ENCODE results near the gene XDH.

Gene XDH

GRCh38 chr2:31348618-31349017 is 65.9 kb downstream of the XDH start:
- H2AFZ ChIP-seq (ENCODE audit: low read depth, low read length) = no peak overlapping the region
- H3K9me3 ChIP-seq (ENCODE audit: low read length) = no peaks in the 10 kb centered on the region
- no peaks in the 10 kb centered on the region for H3K27me3 ChIP-seq (ENCODE audit: insufficient read depth, low read length)
- H3K4me3 ChIP-seq (ENCODE audit: low read length) = no peak overlapping the region
- peaks cover 4% of the 10 kb centered on the region for H3K4me1 ChIP-seq (ENCODE audit: insufficient read depth, low read length)
- H3K36me3 ChIP-seq (ENCODE audit: insufficient read depth, low read length) = no peaks in the 10 kb centered on the region

GRCh38 chr2:31347750-31348149 is 66.8 kb downstream of the XDH start:
- H2AFZ ChIP-seq (ENCODE audit: low read depth, low read length) = no peak overlapping the region
- H3K4me3 ChIP-seq (ENCODE audit: low read length) = no peak overlapping the region
- H3K9me3 ChIP-seq (ENCODE audit: low read length) = no peaks in the 10 kb centered on the region

GRCh38 chr2:31347319-31347718 is 67.2 kb downstream of the XDH start:
- H3K9me3 ChIP-seq (ENCODE audit: low read length) = no peaks in the 10 kb centered on the region
- H3K4me1 ChIP-seq (ENCODE audit: insufficient read depth, low read length) = peaks cover 4% of the 10 kb centered on the region
- no peaks in the 10 kb centered on the region for H3K27me3 ChIP-seq (ENCODE audit: insufficient read depth, low read length)
- H2AFZ ChIP-seq (ENCODE audit: low read depth, low read length) = no peak overlapping the region
- H3K36me3 ChIP-seq (ENCODE audit: insufficient read depth, low read length) = no peaks in the 10 kb centered on the region
- no peak overlapping the region for H3K4me3 ChIP-seq (ENCODE audit: low read length)

More at GRCh38 chr2:31347750-31348149, 66.8 kb downstream of the XDH start:
- no peaks in the 10 kb centered on the region for H3K27me3 ChIP-seq (ENCODE audit: insufficient read depth, low read length)
- peaks cover 4% of the 10 kb centered on the region for H3K4me1 ChIP-seq (ENCODE audit: insufficient read depth, low read length)
- no peaks in the 10 kb centered on the region for H3K36me3 ChIP-seq (ENCODE audit: insufficient read depth, low read length)

- Histone ChIP-seq H3K36me3 (ENCODE audit: insufficient read depth, low read length) (no peaks in the 10 kb centered on the region), H3K27me3 (ENCODE audit: insufficient read depth, low read length) (no peaks in the 10 kb centered on the region), H3K4me3 (ENCODE audit: low read length) (no peak overlapping the region), H2AFZ (ENCODE audit: low read depth, low read length) (no peak overlapping the region), H3K9me3 (ENCODE audit: low read length) (no peaks in the 10 kb centered on the region), H3K4me1 (ENCODE audit: insufficient read depth, low read length) (peaks cover 4% of the 10 kb centered on the region)
Measured at GRCh38 chr2:31344447-31344846, 70.1 kb downstream of the XDH start.

GRCh38 chr2:31341351-31341750 is 73.2 kb downstream of the XDH start:
- Histone ChIP-seq H3K36me3 (ENCODE audit: insufficient read depth, low read length) (no peaks in the 10 kb centered on the region), H3K4me3 (ENCODE audit: low read length) (no peak overlapping the region), H2AFZ (ENCODE audit: low read depth, low read length) (no peak overlapping the region), H3K4me1 (ENCODE audit: insufficient read depth, low read length) (no peaks in the 10 kb centered on the region), H3K9me3 (ENCODE audit: low read length) (no peaks in the 10 kb centered on the region), H3K27me3 (ENCODE audit: insufficient read depth, low read length) (no peaks in the 10 kb centered on the region)

- Histone ChIP-seq H3K4me3 (ENCODE audit: low read length) (no peak overlapping the region), H3K4me1 (ENCODE audit: insufficient read depth, low read length) (no peaks in the 10 kb centered on the region), H3K9me3 (ENCODE audit: low read length) (no peaks in the 10 kb centered on the region), H2AFZ (ENCODE audit: low read depth, low read length) (no peak overlapping the region), H3K27me3 (ENCODE audit: insufficient read depth, low read length) (no peaks in the 10 kb centered on the region), H3K36me3 (ENCODE audit: insufficient read depth, low read length) (no peaks in the 10 kb centered on the region)
Measured at GRCh38 chr2:31339696-31340095, 74.8 kb downstream of the XDH start.

- Histone ChIP-seq H3K4me1 (ENCODE audit: insufficient read depth, low read length) (no peaks in the 10 kb centered on the region), H3K27me3 (ENCODE audit: insufficient read depth, low read length) (no peaks in the 10 kb centered on the region)
Measured at GRCh38 chr2:31337860-31338259, 76.7 kb downstream of the XDH start.

GRCh38 chr2:31337197-31337596 is 77.3 kb downstream of the XDH start:
- Histone ChIP-seq H3K4me3 (ENCODE audit: low read length) (no peak overlapping the region), H3K36me3 (ENCODE audit: insufficient read depth, low read length) (no peaks in the 10 kb centered on the region), H3K27me3 (ENCODE audit: insufficient read depth, low read length) (no peaks in the 10 kb centered on the region), H3K4me1 (ENCODE audit: insufficient read depth, low read length) (no peaks in the 10 kb centered on the region), H2AFZ (ENCODE audit: low read depth, low read length) (no peak overlapping the region), H3K9me3 (ENCODE audit: low read length) (no peaks in the 10 kb centered on the region)

More at GRCh38 chr2:31337860-31338259, 76.7 kb downstream of the XDH start:
- Histone ChIP-seq H3K36me3 (ENCODE audit: insufficient read depth, low read length) (no peaks in the 10 kb centered on the region), H3K9me3 (ENCODE audit: low read length) (no peaks in the 10 kb centered on the region), H2AFZ (ENCODE audit: low read depth, low read length) (no peak overlapping the region), H3K4me3 (ENCODE audit: low read length) (no peak overlapping the region)

GRCh38 chr2:31335921-31336585 is 78.5 kb downstream of the XDH start:
- no peak overlapping the region for H2AFZ ChIP-seq (ENCODE audit: low read depth, low read length)
- H3K27me3 ChIP-seq (ENCODE audit: insufficient read depth, low read length) = no peaks in the 10 kb centered on the region
- H3K4me3 ChIP-seq (ENCODE audit: low read length) = no peak overlapping the region
- no peaks in the 10 kb centered on the region for H3K4me1 ChIP-seq (ENCODE audit: insufficient read depth, low read length)
- no peaks in the 10 kb centered on the region for H3K36me3 ChIP-seq (ENCODE audit: insufficient read depth, low read length)
- H3K9me3 ChIP-seq (ENCODE audit: low read length) = no peaks in the 10 kb centered on the region

- Histone ChIP-seq H3K4me1 (ENCODE audit: insufficient read depth, low read length) (no peaks in the 10 kb centered on the region), H3K4me3 (ENCODE audit: low read length) (no peak overlapping the region), H3K9me3 (ENCODE audit: low read length) (no peaks in the 10 kb centered on the region), H3K27me3 (ENCODE audit: insufficient read depth, low read length) (no peaks in the 10 kb centered on the region), H3K36me3 (ENCODE audit: insufficient read depth, low read length) (no peaks in the 10 kb centered on the region), H2AFZ (ENCODE audit: low read depth, low read length) (no peak overlapping the region)
Measured at GRCh38 chr2:31334311-31335026, 80.1 kb downstream of the XDH start.

GRCh38 chr2:31333527-31334183 is 80.9 kb downstream of the XDH start:
- Histone ChIP-seq H2AFZ (ENCODE audit: low read depth, low read length) (no peak overlapping the region), H3K4me3 (ENCODE audit: low read length) (no peak overlapping the region)

GRCh38 chr2:31333046-31333445 is 81.5 kb downstream of the XDH start:
- Histone ChIP-seq H2AFZ (ENCODE audit: low read depth, low read length) (no peak overlapping the region), H3K27me3 (ENCODE audit: insufficient read depth, low read length) (no peaks in the 10 kb centered on the region)

More at GRCh38 chr2:31333527-31334183, 80.9 kb downstream of the XDH start:
- Histone ChIP-seq H3K4me1 (ENCODE audit: insufficient read depth, low read length) (no peaks in the 10 kb centered on the region), H3K9me3 (ENCODE audit: low read length) (no peaks in the 10 kb centered on the region), H3K36me3 (ENCODE audit: insufficient read depth, low read length) (no peaks in the 10 kb centered on the region), H3K27me3 (ENCODE audit: insufficient read depth, low read length) (no peaks in the 10 kb centered on the region)

GRCh38 chr2:31332521-31332920 is 82.0 kb downstream of the XDH start:
- H3K4me1 ChIP-seq (ENCODE audit: insufficient read depth, low read length) = no peaks in the 10 kb centered on the region
- no peaks in the 10 kb centered on the region for H3K36me3 ChIP-seq (ENCODE audit: insufficient read depth, low read length)
- H3K9me3 ChIP-seq (ENCODE audit: low read length) = no peaks in the 10 kb centered on the region
- H3K27me3 ChIP-seq (ENCODE audit: insufficient read depth, low read length) = no peaks in the 10 kb centered on the region
- no peak overlapping the region for H3K4me3 ChIP-seq (ENCODE audit: low read length)
- H2AFZ ChIP-seq (ENCODE audit: low read depth, low read length) = no peak overlapping the region

More at GRCh38 chr2:31333046-31333445, 81.5 kb downstream of the XDH start:
- H3K4me3 ChIP-seq (ENCODE audit: low read length) = no peak overlapping the region
- H3K36me3 ChIP-seq (ENCODE audit: insufficient read depth, low read length) = no peaks in the 10 kb centered on the region
- H3K4me1 ChIP-seq (ENCODE audit: insufficient read depth, low read length) = no peaks in the 10 kb centered on the region
- H3K9me3 ChIP-seq (ENCODE audit: low read length) = no peaks in the 10 kb centered on the region
